GM12872 (cell line): Measurements from ENCODE around the gene CSNK1A1L.

Source experiments
- TF ChIP-seq, protein P1 (sequence below): IDR thresholded peaks from 3 replicates; pipeline ENCODE4 v1.5.1; 2011; ENCODE audit warnings: low read depth, mild to moderate bottlenecking, low read length, moderate library complexity; ENCODE audit not compliant: insufficient read depth

Gene CSNK1A1L

DNA sequence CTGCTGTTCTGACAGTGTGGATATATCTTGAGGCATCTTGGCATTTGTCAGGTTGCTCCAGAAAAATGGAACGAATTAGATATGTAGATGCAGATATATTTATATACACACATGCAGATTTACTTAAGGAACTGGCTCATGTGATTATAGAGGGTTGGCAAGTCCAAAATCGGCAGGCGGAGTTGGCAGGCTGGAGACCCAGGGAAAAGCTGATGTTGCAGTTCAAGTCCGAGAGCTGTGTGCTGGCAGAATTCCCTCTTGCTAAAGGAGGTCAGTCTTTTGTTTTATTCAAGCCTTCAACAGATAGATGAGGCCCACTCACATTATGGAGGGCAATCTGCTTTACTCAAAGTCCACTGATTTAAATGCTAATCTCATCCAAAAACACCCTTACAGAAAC is 24.4 kb upstream of the CSNK1A1L start:
- TF ChIP-seq, protein P1, sequence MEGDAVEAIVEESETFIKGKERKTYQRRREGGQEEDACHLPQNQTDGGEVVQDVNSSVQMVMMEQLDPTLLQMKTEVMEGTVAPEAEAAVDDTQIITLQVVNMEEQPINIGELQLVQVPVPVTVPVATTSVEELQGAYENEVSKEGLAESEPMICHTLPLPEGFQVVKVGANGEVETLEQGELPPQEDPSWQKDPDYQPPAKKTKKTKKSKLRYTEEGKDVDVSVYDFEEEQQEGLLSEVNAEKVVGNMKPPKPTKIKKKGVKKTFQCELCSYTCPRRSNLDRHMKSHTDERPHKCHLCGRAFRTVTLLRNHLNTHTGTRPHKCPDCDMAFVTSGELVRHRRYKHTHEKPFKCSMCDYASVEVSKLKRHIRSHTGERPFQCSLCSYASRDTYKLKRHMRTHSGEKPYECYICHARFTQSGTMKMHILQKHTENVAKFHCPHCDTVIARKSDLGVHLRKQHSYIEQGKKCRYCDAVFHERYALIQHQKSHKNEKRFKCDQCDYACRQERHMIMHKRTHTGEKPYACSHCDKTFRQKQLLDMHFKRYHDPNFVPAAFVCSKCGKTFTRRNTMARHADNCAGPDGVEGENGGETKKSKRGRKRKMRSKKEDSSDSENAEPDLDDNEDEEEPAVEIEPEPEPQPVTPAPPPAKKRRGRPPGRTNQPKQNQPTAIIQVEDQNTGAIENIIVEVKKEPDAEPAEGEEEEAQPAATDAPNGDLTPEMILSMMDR, result no peak

DNA sequence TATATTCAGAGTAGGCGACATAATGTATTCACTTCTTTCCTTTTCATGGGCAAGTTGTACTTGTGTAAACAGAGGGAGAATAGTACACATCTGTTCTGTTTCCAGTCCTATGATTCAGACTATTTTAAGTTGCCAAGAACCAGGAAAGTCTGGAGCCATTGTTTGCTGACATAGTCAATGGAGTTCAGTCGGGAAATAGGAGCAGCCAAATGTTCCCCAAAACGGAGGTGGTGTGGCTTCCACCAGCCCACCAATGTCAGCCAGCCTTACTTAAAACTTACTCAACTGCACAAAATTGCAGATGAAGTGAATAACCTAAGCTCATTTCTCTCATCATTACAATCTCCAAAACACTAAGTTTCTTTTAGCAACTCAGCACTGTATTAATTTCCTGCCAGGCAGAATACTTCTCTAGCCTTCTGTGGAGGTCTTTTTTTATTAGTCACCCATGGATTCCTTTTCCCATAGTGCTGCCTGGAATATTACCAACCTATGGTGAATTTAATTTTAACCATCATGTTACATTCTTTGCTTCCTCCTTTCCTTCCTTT is 22.3 kb upstream of the CSNK1A1L start:
- TF ChIP-seq, protein P1, result no peak

DNA sequence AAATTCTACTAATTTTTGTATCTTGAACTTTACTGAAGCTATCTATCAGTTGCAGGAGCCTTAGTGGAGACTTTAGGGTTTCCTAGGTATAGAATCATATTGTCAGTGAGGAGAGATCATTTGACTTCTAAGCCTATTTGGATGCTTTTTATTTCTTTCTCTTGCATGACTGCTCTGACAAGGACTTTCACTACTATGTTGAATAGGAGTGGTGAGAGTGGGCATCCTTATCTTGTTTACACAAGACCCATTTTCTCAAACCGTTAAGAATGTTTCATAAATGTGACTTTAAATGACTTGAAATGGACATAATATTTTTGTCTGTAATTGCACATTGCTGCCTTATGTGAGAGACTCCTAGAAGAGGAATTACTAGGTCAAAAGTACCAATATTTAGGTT is 17.9 kb upstream of the CSNK1A1L start:
- TF ChIP-seq, protein P1, result no peak

DNA sequence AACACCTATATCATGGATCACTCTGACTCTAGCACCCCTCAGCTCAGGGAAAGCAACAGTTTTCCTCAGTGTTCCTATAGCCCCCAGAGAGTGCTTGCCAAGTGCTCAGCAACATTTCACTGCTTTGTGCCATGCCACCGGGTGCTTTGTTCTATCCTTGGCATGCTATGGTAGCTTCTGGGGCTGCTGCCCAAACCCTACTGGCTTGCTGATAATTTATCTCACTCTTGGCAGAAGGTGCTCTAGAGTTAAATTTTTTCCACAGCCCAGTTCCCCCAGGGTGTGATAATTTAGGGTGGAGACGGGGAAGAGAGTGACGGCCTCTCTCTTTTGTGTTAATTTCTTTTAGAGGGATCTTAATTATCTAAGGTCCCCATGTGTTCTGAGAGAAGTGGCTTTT is 12.6 kb upstream of the CSNK1A1L start:
- TF ChIP-seq, protein P1, result no peak

DNA sequence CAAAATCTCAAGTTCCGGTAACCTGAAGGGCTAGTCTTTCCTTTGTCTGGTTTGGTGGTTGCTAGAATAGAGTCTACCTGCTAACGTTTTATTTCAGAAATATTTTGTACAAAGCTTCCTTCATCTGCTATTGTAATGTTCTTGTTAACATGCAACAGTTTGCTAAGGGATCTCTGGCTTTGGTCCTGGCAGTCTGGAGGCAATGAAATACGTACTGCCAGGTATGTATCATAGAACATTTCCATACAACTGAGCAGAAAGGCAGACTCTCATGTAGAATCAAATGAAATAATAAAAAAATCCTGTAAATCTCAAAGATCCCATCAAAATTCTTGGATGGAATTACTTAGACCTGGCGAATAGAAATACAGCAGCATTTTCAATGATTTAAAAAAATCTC is 8.8 kb upstream of the CSNK1A1L start:
- TF ChIP-seq, protein P1, result no peak

DNA sequence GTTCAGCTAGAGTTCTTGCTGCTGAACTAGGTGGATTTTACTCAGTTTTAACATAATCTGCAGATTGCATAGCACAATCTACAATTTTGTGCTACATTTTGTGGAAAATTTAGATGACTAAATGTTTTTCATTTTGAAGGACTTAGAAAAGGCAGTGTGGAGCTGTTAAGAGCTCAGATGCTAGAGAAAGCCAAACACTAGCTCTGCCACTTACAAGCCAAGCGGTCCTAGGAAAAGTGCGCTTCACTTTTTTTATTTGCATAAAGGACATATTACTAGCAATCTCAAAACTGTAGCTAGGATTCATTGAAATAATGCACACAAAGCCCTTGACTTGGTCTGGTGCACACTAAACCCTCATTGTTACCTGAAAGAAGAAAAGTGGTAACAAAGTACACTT is 8.1 kb upstream of the CSNK1A1L start:
- TF ChIP-seq, protein P1, result no peak

DNA sequence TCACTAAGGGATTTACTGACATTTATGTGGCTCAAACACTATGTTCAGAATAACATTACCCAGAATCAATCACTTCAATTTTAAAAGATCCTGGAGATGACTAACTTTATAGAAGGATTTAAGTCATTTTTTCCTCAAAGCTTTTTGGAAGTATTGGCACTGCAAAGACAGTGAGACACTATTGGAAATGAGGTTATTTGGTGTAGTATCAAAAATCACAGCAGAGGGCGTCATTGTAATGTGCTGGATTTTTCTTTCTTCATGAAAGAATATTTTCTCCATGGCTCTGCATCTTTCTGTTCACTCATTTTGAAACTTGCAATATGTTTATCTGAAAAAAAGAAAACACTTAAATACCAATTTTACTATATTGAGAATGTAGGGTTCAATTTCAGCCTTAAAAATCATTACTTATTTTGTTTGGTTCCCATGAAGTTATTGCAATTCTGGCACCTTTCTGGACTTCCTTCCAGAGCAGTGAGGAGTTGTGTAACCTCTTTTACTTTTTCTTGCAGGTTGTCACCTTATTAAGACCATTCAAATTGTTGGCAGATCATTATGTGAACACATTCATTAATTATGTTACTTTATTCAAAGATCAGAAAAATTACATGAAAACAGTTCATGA is 3.7 kb upstream of the CSNK1A1L start:
- TF ChIP-seq, protein P1, result peak; percentile 45; the same call in 1 of the 3 replicates
